ENCODE measurements around the gene PLOD3. TPM values are rescaled to one million over a fixed set of nuclear protein-coding genes. Genes with fewer than 3 reads are reported as not detected.

The PLOD3 gene
- total and polyA plus RNA-seq, 9 of the 15 experiments (the other 6 are each of a cell fraction or from before 2014, with no cell fraction given) = 2.8 to 101 (median 30.9) TPM

DNA sequence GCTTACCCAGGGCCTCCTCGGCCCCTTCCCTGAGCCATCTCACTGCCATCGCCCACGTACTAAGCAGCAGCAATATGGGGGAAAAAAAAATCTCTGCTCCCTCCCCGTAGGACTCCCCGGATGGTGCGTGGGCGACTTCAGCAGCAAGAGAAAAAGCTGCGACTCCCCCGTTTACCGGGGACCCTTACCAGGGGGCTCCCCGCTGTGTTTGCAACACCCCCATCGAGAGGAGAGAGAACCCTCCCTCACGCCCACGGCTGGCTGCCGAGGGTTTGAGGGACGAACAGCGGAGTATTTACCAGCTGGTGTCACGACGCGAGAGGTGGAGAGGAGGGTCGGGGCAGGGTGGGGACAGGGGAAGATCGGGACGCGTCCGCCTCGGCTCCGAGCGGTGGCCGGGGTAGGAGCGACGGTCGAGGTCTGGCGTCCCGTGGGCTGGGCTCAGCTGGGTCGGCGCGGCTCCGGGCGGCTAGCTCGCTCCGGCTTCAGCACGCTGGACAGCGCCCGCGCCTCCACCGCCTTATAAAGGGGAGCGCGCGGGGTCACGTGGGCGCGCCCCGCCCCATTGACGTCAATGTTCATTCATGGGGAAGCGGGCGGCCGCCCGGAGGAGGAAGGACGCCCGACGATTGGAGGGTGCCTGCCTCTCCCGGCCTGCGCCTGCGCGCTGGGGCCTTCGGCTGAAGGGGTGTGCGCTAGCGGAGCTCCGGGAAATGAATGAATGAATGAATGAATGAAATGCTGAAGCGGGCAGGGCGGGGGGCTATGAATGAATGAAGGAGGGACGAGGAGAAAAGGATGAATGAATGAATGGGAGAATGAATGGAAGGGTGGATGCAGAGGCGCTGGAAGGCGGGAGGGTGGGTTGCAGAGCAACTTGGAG lies 52.1 kb downstream of the PLOD3 start, which contains the start of gene VGF (continued):
- peak; percentile 99 for TF ChIP-seq FOXP1 (CRISPR knock-in tag; IDR thresholded peaks at IDR 0.05)
- TF ChIP-seq MTA2 (IDR thresholded peaks at IDR 0.05; ENCODE audit: low read depth) = no peak
- no peak for TF ChIP-seq ZNF764 (CRISPR knock-in tag; IDR thresholded peaks at IDR 0.05; ENCODE audit: low read depth)
- TF ChIP-seq U2AF1 (optimal IDR thresholded peaks at IDR 0.05; ENCODE audit: low read depth, low read length) = peak; percentile 90
- TF ChIP-seq ESRRA (IDR thresholded peaks at IDR 0.05; ENCODE audit: borderline replicate concordance, low read depth) = peak; percentile 19; the same call in 1 of the 2 replicates
- peak; percentile 80 for TF ChIP-seq EGR1 (conservative IDR thresholded peaks at IDR 0.05)
- TF ChIP-seq WHSC1 (IDR thresholded peaks at IDR 0.05; ENCODE audit: low read length) = no peak
- TF ChIP-seq TEAD4 (IDR thresholded peaks at IDR 0.05; ENCODE audit: low read length) = 0 out of 2 replicates have a peak, but pooled peaks have one; percentile 30
- TF ChIP-seq TEAD4 (CRISPR knock-in tag; IDR thresholded peaks at IDR 0.05; ENCODE audit: borderline replicate concordance) = peak; percentile 93
- TF ChIP-seq PML (IDR thresholded peaks at IDR 0.05; ENCODE audit: low read length) = no peak
- TF ChIP-seq REST (IDR thresholded peaks at IDR 0.05; ENCODE audit: borderline replicate concordance) = peak; percentile 100
- peak; percentile 100 for TF ChIP-seq REST (CRISPR knock-in tag; IDR thresholded peaks at IDR 0.05; ENCODE audit: low read depth)
- TF ChIP-seq ZNF232 (CRISPR knock-in tag; IDR thresholded peaks at IDR 0.05) = peak; percentile 98
- no peak for TF ChIP-seq SMARCA5 (IDR thresholded peaks at IDR 0.05)
- TF ChIP-seq FOXK2 (conservative IDR thresholded peaks at IDR 0.05 in 1 of 2, IDR thresholded peaks at IDR 0.05 in 1 of 2; ENCODE audit: low read depth in 2 of 2) = peak; percentile 34 to 69; a peak in 2 of 4 replicates
- TF ChIP-seq ZNF639 (CRISPR knock-in tag; conservative IDR thresholded peaks at IDR 0.05 in 1 of 2, IDR thresholded peaks at IDR 0.05 in 1 of 2) = peak; percentile 27 to 86; a peak in 2 of 4 replicates
- TF ChIP-seq GATA2 (CRISPR knock-in tag; IDR thresholded peaks at IDR 0.05) = 0 out of 2 replicates have a peak, but pooled peaks have one; percentile 21
- no peak for TF ChIP-seq SMARCE1 (IDR thresholded peaks at IDR 0.05)

All from K562 (cell line).